Stimulated activated CD4-positive, alpha-beta T cell treated with anti-CD3 and anti-CD28 coated beads, Interleukin-4, amount 100 ng/mL, for 48 hours (primary cell): ENCODE data around the gene TRIM47.
A peak's percentile ranks its signal among the peaks of the same experiment; 100 is the strongest.

Experiments
- DNase-seq, 2 donors: peaks; one replicate each; pipeline ENCODE4 v3.0.0-alpha.2; 2020; ENCODE audit warnings: low read depth in 2 of 2

The TRIM47 gene

DNA sequence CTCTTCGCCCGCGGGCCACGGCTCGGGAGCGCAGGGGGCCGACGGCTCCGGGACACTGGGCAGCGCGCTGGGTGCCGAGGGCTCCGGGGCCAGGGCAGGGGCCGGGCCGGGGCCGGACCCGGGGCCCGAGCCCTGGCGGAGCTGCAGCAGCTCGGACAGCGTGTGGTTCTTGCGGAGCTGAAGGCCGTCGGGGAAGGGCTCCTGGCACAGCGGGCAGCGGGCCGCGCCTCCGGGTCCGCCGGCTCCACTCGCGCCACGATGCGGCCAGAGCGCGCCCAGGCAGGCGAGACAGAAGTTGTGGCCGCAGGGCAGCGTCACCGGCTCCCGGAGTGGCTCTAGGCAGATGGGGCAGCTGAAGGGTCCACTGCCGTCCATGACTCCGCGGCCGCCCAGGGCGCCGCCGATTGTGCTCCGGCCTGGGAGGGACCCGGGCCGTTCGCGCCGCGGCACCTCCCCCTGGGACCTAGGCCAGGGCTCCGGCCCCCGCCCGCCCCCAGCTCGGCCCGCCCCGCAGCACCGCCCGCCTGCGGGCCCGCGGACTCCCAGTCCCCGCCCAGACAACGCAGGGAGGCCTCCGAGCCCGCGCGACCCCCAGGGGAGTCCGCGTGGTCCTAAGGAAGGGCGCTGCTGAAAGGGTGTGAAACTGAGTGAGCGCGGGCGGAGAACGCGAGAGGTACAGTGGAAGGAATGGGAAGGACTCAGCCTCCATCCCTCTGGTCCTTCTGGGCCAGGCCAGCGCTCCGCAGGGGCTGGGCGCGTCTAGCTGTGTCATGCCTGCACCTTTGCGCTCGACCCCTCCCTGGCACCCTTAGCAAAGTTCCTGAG, at the start of gene TRIM47:
Gene TRIM47 (minus strand): TSS at position 408 of the 825 bp plus-strand sequence. CDS start 33 bp downstream, at position 375.
- DNase-seq = no peak

DNA sequence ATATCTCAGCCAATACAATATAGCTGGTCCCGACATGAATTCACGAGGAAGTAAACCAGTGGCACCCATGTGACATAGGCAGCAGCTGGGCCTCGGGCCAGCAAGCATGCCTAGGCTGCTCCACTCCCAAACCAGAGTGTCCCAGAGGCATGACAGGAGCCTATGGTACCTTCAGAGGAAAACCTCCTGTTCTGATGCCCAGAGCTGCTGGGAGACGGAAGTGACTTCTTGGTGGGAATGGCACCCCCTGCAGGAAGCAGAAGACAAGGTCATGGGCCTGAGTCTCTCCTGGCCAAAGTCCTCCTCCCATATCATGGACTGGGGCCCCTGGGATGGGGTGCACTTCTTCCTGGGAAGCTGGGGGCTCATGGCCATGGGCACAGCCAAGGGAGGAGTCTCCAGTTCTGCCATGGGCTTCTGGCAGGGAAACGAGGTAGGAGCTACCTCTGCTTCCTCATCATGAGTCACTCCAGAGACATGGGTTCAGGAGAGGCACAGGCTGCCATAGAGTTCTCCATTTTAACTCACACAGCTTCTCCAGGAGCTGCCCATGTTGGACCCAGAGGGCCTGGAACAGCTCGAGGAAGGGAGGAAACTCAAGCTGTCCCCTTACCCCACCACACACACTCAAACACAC, 49.0 kb upstream of the TRIM47 start:
- peak in 1 of 2 donors; percentile 6 for DNase-seq

DNA sequence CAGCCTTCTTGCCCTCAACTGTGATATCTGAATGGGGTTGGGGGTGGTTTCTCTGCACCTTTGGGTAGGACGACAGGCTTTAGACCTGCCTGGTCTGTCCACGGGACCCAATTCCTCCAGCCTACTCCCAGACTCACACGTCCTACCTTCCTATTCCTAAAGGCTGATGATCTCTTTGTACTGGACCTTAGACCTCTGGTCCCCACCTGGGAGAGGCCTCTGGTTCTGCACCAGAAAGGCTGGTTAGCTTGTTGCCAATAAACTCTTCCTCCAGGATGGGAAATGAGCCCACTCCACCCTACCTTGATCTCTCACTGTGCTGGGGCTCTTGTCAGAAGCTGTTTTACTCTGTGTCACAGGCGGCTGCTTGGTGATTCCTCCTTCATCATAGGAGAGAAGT, 48.1 kb upstream of the TRIM47 start:
- no peak for DNase-seq

- DNase-seq = no peak
These were observed 47.5 kb upstream of the TRIM47 start for GRCh38 chr17:75925912-75926311.

- DNase-seq = no peak
These were observed 46.7 kb upstream of the TRIM47 start for GRCh38 chr17:75925103-75925502.

- DNase-seq = no peak
These were observed 44.8 kb upstream of the TRIM47 start for GRCh38 chr17:75922963-75923874.

- no peak for DNase-seq
These were observed 44.0 kb upstream of the TRIM47 start for GRCh38 chr17:75922173-75922961.

GRCh38 chr17:75921596-75921995, 43.2 kb upstream of the TRIM47 start:
- DNase-seq = no peak

DNA sequence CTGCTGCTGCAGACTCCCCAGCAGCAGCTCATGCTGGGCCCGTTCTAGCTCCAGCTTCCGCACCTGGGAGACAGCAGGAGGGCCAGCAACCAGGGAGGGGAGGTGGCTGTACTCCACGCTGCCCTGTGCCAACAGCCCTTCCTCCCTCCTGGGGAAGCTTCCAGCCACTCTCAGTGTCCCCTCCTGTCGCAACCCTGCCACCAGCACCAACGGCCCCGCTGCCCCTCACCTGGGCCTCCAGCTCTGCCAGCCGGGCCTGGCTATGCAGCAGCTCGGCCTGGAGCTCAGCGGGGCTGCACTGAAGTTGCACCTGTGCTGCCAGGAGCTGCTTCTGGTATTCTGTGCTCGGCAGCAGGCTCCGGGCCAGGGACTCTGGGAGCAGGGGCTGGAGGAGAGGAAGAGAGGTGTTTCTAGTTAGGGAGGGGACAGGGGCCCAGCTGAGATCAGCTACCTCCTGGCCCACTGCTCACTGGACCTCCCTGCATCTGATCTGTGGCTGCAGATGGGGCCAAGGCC, 41.7 kb upstream of the TRIM47 start:
- no peak for DNase-seq

- DNase-seq = no peak
These were observed 41.2 kb upstream of the TRIM47 start for GRCh38 chr17:75919611-75920010.

GRCh38 chr17:75917917-75918445, 39.6 kb upstream of the TRIM47 start:
- no peak for DNase-seq

DNA sequence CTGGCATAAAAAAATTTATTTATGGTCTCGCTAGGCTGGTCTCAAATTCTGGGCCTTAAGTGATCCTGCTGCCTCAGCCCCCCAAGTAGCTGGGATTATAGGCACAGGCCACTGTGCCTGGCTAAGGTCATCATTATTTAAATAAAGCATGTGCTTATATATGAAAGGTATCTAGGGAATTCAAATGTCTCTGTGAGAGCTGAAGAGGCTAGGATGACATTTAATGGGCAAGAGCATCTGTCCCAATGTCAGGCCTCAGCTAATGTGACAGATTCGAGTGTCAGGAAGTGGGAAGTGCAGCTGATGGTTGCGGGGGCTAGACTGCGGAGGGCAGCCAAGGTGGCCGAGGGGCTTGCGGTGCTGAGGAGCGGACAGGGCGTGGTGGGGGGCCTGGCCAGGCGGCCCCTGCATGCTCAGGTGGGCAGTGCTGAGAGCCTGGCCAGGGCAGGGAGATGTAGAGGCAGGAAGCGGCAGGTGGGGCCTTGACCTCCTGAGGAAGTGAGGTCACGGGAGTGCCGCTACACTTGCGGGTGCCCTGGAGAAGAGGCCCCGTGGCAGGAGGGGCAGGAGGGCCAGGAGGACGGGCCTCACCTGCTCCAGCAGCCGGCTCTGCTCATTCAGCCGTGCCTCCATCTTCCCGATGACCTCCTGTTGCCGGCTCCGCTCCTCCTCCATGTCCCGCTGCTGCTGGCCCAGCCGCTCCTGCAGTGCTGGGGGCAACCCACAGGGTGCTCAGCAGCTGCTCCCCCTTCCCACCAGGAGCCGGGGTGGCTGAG, 38.9 kb upstream of the TRIM47 start:
- no peak for DNase-seq

DNA sequence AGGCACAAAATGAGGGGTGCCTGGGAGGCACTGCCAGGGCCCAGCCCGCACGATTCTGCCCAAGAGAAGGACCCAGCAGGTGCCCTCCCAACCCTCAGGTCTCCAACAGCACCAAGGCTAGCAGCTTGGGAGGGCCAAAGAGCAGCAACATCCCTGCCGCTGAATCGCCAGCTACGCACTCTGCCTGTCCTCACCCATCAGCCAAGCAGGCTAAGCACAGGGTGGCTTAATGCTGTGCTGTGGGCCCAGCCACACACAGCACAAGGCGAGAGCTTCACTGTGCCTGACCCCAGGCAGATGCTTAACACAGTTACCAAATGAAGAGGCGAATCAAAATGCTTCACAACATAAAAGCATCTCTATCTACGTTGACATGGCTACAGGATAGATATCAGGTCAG, 36.9 kb upstream of the TRIM47 start:
- no peak for DNase-seq

DNA sequence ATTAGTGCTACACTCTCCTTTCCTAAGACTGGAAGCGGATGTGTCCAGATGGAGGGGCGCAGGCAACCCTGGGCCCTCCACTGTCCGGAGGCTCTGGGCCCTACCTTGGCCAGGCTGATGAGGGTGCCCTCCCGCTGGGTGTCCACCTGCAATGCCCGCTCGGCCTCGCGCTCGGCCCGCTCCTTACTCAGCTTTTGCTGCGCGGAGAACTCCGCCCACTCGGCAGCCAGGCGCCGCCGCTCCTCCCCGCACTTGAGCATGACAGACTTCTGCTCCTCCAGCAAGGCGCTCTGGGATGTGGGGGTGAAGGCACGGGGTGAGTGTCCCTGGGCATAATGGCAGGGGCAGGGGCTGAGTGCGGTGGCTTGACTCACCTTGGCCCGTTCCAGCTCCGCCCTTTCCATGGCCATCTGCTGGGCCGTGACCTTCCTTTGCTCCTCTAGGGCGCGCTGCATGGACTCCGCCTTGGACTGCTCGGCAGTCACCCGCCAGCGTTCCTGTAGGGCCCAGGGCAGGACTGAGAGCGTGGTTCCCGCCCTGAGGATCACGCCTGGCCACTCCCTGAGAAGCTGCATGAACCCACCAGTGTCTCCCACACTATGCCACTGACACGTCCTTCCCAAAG, 36.4 kb upstream of the TRIM47 start:
- DNase-seq = no peak

- DNase-seq = no peak
These were observed 35.3 kb upstream of the TRIM47 start for GRCh38 chr17:75913537-75914210.

DNA sequence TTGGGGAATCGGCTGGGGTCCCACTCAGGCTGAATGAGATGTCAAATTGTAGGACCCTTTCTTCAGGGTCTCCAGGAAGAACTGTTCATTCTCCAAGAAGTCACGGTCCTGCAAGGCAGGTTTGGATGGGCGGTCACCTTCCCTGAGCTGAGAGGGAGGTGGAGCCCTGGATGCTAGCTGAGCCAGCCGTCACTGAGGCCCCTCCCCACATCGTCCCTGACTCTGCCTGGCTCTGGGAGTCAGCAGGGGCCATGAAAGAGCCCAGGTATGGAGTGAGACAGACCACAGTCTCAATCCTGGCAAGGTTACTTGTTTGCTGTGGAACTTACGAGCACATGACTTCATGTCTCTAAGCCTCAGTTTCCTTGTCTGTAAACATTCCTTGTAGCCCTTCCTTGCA, 32.3 kb upstream of the TRIM47 start:
- DNase-seq = no peak

GRCh38 chr17:75909812-75910274, 31.5 kb upstream of the TRIM47 start:
- DNase-seq = no peak

DNA sequence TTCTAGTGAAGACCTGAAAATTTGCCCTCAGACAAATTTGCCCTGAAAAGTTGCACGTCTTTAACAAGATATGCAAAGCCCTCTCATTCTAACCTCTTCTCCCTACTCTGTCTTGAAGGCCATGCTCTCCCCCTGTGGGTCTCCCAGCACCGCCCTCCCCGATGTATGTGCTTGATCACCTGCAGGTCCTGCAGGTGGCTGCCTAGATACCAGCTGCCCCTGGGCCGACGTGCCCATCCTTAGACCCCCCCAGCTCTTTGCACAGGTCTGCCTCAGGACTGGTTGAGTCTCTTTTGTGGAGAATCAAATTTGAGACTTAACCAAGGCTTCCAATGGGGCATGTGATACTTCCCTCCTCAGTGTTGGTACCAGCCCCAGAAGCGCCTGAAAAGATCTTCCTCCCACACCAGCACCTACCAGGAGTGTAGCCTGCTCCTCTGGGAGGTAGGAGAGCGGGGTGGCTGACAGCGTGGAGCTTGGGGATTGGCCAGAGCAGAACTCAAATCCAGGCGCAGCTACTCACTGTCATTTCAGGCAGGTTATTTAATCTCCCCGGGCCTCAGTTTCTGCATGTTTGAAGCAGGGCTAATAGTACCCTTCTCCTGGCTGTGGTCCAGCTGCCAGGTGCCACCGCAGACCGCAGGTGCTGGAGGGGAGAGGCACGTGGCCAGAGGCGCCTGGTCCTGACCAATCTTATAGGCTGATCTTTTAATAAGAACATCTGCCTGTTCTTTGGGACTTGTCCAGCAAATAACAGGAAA, 30.9 kb upstream of the TRIM47 start:
- no peak for DNase-seq
